IPS DF 4.7 (cell line): ENCODE results near the gene CAPZB.

Source experiments
- DNase-seq: peaks from one replicate; pipeline ENCODE4 v3.0.0-alpha.2; 2013; ENCODE audit warnings: low spot score; ENCODE audit errors: extremely low read depth

Gene CAPZB

DNA sequence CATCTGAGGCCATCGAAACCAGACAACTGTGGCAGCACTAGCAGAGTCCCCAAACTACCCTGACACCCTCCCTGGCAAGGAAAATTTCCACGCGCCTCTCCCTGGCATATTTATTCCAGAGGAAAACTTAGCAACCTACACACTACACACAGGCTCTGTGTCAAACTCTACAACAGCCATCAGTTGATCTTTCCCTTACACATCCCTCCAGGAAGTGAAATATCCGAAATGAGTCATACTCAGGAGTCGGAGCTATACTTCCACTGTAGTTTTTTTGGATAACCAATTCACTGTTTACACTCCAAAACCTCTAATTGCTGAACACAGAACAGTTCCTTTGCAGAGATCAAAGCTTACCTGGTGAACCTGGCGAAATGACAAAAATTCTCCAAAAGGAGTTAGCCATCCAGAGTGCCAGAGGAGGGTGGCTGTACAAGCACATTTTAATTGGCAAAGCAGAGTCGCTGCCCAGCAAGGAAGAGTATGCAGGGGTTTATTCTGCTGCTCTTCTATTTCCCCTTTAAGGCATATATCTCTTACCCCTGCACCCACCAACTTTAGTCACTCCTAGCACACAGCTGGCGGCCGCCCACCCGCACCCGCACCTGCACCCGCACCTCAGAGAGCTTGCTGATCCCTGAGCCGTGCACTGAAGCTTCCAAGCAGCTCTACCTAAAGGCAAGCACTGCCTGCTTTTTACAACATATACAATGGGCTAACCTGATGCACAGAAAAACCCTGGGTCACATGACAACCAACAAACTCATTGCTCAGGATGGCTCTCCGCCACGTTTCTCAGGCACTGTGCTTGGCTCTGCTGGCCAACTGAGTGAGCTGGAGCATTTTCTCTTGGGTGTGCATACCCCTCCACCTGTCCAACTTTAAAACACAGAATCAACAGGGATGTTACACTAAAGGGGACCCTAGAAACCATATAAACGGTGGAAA, 54.9 kb downstream of the CAPZB start:
- DNase-seq: no peak

DNA sequence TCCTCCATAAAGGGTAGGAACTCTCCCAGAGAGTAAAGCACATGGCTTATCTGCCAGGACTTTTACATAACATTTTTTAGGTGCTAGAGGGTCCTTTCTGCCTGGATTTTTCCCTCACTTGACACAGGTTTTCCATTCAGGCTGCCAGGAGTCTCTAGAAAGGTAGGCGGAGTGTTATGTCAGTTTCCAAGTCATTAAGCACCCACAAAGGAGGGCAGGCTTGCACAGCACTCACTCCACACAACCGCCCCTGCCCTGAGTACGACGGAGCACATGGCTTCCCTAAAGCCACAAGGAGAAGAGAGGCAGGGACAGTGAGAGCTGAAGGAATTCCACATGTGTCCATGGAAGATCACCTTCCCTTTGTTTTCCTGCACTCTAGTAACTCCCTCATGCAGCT, 55.7 kb downstream of the CAPZB start:
- DNase-seq: no peak

DNA sequence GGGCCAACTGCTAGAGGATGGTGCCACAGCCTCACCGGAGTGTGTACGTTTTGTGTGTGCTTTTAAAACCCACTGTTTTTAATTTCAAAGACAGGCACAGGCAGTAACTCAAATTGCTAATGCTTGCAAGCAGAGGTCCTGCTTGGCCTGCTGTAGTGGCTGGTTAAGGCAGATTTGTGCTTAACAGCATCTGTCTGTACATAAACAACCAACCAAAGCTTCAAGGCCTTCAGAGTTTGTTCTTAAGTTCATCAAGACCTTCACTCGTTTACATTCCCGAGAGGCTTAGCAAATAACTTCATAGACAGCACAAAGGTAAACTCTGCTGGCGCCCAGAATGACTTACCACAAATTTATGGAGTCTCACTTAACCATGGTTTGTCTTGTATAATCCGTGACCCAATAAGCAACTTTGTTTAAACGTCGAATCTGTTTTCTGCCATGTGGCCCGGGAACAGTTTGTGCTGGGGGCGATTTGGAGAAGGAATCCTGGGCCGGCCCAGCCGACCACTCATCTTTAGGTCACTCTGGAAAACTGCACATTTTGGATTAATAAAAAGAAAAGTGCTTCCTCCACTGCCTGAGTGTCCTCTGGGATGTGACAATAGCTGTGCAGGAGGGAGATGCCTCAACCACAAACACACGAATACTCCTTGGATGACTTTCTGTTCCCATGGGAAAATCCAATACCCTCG, 58.1 kb downstream of the CAPZB start:
- DNase-seq: no peak

DNA sequence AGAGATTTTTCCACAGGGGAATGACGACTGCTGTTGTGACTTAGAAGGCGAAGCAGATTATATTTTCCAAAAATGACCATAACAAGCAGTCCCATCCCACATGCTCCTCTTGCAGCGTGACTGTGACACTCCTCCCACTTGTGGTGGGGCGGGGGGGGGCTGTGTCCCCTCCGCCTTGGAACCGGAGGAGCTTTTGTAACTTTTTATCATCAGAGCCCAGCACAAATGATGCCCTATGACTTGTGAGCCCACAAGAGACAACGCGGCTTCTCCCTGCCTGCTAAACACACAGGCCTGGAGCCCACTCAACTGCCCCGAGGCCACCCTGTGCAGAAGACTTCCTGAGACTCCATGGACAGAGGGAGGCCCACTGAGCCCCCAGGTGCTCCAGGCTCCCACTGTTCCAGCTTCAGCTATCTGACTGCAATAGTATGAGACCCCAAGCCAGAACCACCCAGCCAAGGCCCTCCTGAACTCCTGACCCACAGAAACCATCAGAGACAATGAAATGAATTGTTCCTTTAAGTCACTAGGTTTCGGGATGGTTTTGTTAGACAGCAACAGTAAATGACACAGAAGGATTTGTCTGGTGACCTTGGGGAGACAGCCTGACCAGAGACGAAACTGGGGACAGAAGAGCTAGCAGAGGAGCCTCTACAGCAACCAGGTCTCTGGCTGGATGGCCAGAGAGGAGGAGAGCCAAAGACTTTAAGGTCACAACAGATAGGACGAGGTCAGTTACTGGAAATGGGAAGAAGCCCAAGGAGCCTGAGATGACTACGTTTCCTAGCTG, 58.8 kb downstream of the CAPZB start:
- no peak for DNase-seq

DNA sequence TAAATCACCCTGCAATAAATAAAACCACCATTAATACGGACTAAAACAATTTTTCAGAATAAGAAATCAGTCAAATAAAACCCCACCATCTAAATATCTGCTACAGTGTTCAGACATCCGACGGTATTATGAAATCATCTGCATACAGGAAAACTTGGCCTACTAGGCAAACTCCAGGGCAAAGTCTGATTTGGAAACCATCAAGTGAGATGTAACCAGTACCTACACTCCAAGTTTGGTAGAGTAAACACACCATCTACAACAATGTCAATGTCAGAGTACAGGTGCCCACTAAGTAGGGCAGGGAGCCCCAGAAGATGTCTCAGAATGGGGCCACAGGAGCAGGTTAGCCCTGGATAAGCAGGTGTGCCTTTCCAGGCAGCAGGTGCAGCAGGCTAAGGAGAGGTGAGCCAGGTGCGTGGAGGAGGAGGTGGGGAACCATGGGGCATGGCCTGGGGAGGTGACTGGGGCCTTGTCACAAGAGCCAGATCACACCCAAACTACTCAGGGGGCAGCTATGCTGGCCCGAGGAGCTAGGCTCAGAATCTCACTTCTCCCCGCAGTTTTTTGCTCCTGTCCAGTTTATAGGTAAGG, 59.6 kb downstream of the CAPZB start:
- DNase-seq: no peak

DNA sequence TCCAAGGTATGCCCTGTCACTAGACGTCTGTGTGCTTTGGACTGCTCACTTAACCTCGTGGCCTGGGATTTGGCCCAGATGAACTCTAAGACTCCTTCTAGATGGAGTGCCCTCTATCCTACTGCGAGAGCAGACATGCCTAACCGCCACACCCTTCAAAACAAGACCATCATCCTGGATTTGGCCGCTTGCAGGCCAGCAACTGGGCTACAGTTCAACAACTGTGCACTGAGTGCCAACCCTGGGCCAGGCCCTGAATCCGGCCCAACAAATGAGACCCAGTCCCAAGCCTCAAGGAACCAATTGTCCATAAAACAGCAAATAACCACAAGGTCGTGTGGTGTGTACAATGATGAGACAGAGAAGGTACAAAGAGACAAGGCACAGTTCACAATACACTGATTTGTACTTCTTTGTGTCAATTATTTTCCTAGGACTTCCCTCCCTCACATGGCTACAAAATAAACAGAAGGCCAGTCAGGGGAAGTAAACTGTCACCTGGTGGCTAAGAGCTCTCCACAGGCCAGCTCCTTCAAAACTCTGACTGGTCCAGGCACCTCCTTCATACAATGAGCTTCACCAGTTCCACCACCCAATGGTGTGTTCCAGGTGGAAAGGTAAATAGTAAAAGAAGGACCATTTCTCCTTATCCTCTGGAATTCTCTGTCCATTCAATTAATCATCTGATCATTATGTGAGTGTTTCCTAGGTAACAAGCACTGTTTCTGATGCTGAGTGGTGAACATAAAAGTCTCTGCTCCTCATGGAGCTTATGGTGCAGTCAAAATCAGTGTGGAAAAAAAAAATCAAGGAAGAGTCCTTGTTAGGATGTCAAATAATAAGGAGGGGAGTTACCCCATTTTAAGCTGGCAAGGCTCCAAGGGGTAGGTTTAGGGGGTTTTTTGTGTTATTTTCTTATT, 60.4 kb downstream of the CAPZB start:
- no peak for DNase-seq

DNA sequence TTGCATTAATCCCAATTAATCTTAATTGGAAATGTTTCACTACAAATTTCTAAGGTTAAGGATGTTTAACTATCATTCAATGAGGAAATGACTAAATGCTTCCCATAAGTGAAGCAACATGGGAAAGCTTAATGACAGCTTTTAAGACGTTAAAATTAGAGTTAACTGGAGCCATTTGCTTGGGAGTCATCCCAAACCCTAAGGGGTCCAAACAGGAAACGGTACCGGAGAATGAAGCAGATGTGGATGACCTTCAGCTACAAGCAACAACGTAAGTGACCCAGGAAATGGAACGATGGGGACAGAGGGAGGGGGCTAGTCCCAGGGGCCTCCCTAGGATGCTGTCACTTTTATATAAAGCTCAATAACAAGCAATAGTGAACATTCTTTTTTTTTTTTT, 62.2 kb downstream of the CAPZB start:
- no peak for DNase-seq

DNA sequence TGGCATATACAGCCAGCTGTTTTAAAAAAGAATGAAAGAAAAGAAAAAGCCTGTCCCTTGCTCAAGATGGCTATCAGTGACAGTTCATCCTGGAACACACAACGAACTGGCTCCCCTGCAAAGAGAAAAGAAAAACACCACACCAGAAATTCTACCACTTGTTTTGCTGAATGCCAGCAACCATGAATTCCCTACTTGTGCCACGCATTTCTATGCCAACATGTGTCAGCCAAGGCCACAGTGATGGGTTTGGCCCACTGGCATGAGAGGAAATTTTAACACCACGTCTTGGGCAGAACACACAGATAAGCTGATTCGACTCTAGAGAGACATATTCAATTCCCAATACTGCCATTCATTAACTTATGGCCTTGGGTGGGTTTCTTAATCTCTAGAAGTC, 64.0 kb downstream of the CAPZB start:
- no peak for DNase-seq

DNA sequence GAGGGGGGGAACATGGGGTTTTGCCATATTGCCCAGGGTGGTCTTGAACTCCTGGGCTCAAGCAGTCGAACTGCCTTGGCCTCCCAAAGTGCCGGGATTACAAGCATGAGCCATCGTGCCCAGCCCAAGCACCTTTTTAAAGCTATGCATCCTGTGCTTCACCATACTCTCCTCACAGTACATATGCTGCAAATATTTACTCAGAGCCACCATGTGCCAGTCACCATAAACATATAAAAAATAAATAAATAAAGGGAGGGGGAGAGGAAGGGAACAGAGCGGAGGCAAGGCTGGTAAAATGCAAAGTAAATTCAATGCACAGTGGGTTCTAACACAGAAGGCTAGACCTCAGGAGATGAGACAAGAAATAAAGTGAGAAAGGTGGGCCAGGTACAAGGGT, 64.7 kb downstream of the CAPZB start:
- DNase-seq: no peak

DNA sequence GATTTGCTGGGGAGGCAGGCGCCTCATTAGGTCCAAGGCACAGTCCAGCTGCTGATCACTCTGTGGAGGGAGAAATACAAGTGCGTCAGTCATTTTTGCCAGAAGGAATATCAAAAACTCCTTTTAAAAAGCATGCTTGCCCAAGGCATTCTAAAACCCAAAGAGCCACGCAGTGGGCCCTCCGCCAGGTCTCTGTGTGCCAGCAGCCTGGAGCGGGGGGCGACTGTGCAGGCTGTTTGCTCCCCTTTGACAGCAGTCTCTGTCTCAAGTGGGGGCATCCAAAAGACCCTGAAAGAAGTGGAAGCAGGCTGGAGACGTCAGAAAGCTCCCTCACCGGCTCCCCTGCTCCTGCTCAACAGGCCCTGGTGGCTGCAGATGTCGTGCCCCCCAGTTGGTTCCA, 65.6 kb downstream of the CAPZB start:
- DNase-seq: no peak

DNA sequence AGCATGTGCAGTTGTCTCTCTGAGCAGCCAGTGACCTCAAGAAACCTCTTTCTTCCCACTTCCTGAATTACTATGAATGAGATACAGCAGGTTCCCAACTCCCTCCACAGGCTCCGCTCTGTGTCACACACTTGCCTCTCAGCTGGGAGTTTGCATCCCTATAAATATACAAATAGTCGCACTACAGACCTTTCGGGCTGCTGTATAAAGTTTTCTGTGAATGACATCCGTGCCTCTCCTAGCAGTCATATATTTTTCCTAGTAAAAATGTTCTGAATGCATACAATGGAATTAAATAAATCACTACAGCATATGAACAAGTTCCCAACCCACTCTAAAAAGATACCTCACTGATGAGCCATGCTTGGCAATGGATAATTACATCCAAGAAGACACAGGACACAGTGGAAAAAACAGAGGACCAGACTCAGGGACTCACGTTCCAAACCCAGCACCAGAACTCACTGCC, 66.8 kb downstream of the CAPZB start:
- no peak for DNase-seq

DNA sequence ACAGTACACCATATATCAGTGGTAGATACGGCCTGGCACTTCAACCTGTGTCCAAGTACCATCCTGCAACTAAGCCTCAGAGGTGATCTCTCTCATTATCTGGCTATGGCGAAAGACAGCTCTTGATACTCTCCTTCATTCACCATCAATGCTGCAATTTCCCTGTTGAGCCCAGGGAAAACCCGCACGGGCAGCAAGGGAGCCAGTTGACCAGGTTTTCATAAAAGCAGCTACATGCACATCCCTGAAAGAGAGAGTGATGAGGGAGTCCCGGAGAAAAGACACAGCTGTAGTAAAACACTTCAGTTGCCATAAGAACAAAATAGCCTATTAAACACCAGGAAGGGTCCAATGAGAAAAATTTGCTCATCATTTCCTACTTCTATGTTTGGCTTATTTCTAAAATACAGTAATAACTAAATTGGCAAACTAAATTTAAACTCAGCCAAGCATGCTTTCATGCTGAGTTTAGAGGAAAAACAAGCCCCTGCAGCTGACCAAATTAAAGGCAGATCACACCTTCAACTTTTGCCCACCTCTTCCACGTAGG, 68.3 kb downstream of the CAPZB start:
- no peak for DNase-seq

DNA sequence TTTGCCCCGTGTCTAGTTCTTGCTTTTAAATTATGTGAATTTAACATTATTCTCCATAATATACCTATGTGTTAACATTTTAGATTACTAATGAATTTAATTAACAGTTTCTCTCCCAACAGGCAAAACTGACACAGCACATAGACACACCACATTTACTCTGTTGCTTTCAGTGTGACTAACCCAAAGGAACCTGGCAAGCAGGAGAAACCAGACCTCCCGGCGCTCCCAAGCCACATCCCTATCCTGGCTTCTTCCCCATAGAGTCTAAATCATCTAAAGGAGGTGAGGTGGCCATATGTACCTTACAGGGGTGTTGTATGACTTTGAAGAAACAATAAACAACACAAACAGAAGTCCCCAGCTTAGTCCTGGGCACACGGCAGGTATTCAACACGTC, 69.2 kb downstream of the CAPZB start:
- DNase-seq: no peak

DNA sequence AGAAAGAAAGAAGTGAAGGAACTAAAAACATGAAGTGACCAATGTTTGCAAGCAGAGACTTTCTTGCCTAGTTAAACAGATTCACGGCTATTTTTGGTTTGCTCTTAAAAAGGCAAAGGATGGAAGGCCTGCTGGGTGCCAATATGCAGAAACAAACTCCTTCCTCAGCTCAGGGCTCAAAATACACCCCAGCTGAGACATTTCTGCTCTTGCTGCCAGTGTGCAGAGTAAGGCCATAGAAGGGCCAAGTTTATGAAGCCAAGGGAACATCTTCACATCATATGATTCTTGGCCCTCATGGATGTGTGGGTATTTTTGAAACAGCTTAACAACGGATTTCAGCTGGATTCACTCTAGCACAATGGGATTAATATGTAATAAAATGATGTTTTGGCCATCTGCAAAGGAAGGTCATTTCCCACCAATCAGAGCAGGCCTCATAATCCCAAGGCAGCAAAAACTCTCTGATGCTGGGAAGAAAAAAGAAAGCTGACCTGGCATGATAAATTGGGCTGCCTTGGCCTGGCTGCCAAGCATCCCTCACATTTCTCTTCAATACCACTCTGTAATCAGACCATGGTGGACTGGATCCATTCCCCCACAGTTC, 70.7 kb downstream of the CAPZB start:
- no peak for DNase-seq

DNA sequence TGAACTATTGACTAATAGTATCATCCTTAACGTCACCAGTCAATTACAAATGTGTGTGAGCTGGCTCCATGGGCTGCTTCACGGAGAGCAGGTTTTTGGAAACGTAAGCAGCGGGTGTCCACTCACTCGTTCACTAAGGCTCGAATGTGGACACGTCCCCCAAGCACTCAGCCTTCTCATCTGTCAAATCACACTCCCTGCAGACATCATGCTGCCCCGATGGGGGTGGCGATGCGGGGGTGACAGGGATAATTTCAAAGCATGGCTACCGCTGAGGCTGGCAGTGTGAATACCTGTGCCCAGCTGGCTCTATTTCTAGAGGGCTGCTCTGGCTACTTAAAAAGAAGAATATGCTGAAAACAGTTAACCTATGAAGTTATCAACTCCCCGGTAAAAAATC, 71.3 kb downstream of the CAPZB start:
- no peak for DNase-seq

DNA sequence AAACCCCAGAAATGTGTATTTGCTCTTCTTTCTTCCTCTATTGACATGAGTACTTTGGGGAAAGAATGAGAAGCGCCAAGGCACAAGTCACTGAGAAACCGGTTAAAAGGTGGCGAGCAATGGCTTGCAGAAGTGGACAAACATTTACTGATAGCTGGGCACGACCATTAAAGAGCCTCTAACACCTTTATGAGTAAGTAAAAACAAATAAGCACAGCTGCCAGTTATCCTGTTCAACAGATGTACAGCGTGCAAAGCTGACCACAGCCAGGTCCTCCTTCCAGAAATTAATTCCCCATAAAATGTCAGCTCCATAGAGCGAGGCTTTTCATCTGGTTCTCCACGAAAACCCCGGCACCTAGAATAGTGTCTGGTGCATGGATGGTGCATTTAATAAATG, 72.7 kb downstream of the CAPZB start:
- no peak for DNase-seq

DNA sequence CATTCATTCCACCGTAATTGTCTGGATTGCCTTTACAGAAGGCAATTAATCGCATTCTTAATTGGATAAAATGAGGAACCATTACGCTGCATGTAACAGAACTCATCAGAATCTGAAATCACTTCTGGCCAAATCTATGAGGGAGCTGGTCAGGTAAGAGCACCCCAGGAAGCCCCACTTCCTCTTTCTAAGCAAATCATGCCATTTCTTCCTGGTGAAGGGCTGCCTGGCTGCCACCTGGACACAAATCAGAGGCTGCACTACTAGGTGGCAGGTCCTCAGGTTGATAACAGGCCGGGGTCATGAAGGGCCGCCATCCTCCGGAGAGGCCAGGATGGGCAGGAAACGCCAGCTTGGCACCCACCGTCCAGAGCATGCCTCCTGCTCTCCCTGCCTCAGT, 73.7 kb downstream of the CAPZB start:
- DNase-seq: no peak

DNA sequence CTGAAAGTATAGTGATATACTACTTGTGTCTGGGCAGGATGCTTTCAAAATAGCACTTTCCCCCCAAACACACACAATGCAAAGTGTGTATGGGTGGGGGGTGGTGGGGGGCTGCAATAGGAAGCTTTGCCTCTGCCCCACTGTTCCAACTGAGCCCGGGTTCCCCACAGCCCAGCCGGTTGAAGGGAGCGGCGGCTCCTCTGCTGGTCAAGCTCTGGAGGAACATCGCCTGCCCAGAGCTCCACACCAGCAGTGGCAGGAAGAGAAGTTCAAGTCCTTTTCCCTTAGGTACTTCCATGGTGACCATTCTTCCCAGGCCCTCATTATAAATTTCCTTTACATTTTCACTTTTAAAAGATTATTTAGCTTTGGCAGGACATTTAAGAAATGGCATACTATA, 74.9 kb downstream of the CAPZB start:
- DNase-seq: no peak

DNA sequence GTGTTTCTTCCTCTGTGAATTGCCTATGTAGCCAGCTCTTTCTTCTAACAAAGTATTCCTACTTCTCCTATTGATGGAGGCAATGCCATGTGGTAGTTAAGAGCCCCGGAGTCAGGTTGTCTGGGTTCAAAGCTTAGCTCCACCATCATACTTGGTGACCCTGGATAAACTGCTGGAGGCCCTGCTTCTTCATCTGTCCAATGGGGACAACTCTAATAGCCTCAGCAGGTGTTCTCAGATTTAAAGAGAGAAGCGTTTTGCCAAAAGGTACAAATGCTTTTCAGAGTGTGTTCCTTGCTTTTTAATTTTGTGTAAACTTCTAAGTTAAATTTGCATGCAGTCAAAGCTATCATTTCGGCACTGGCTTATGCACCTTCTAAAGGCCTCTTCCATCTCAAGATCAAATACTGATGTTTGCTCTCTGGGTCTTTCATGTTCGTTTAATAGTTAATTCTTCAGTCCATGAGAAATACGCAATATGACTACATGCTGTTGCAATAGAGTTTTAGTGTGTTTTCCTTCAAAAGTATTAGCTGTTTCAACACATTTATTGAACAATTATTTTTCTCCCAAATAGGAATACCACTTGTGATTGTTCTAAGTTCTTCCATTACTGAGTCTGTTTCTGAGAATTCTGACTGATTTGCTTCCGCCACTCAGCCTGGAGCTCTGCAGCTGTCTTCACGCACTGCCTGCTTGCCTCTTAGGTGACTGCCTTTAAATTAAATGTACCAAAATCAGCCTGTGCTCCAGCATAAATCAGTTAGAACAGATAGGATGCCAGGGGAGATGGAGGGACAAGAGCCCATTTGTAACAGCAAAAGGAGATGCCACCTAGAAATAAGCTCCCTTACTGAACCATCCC, 75.6 kb downstream of the CAPZB start:
- DNase-seq: no peak
